ENCODE data around the gene RIF1. TPM values are rescaled to one million over a fixed set of nuclear protein-coding genes. Genes with fewer than 3 reads are reported as not detected.

RIF1 gene
- total and polyA plus RNA-seq, 2 donors = 6.3 to 108 TPM

DNA sequence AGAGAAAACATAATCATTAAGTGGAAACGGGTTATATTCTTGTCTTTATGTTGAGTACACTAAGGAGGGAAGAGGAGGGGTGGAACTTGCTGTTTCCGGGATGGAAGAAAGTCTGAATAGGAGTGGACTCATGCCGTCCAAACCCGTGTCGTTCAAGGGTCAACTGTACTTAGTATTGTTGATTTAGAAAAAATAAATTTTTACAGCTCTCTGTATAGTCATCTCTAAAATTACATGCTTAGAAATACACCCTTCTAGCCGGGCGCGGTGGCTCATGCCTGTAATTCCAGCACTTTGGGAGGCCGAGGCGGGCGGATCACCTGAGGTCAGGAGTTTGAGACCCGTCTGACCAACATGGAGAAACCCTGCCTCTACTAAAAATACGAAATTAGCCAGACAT is 29.4 kb downstream of the RIF1 start:
- no peak overlapping the region for H3K4me3 ChIP-seq (ENCODE audit: low read depth, low read length)
- 94% methylated on average over 13 of the region's 13 CpGs for WGBS
- no peaks in the 10 kb centered on the region for H3K4me1 ChIP-seq (ENCODE audit: insufficient read depth)
- H3K27ac ChIP-seq (ENCODE audit: low read depth) = no peak overlapping the region
- H3K36me3 ChIP-seq (ENCODE audit: insufficient read depth) = peaks cover 2% of the 10 kb centered on the region
- no peak for DNase-seq (ENCODE audit: extremely low spot score)

DNA sequence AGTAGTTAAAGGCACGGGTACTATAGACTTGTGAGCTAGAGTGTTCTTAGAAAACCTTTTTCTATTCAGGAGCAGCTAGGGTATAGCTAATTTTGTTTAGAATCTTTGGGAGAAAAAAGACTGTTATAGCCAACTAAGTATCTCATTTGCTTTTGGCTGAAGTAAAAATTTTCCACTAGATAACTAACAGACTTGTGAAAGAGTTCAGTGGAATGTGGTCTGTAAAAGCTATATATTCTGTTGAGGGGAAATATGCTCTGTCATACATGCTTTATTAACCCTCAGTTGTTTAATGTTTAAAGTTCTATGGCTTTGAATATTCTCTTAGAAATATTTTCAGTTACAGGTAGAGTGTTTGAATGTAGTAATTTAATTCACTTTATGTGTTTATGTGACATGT is 49.7 kb downstream of the RIF1 start:
- no peak for DNase-seq (ENCODE audit: extremely low spot score)
- 75% methylated on average over 1 of the region's 1 CpG for WGBS
- Histone ChIP-seq H3K4me3 (ENCODE audit: low read depth, low read length) (no peak overlapping the region), H3K4me1 (ENCODE audit: insufficient read depth) (no peaks in the 10 kb centered on the region), H3K36me3 (ENCODE audit: insufficient read depth) (peaks cover 4% of the 10 kb centered on the region), H3K27ac (ENCODE audit: low read depth) (no peak overlapping the region)

DNA sequence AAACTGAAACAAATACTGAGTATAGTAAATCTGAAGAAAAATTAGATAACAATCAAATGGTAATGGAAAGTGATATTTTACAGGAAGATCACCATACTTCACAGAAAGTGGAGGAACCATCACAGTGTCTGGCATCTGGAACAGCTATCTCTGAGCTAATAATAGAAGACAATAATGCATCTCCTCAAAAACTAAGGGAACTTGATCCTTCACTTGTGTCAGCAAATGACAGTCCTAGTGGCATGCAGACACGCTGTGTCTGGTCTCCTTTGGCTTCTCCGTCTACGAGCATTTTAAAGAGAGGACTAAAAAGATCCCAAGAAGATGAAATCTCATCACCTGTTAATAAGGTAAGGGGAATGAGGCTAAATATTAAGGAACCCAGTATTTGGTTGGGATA is 56.1 kb downstream of the RIF1 start:
- H3K4me3 ChIP-seq (ENCODE audit: low read depth, low read length) = no peak overlapping the region
- H3K4me1 ChIP-seq (ENCODE audit: insufficient read depth) = no peaks in the 10 kb centered on the region
- peaks cover 8% of the 10 kb centered on the region for H3K36me3 ChIP-seq (ENCODE audit: insufficient read depth)
- DNase-seq (ENCODE audit: extremely low spot score) = no peak
- no peak overlapping the region for H3K27ac ChIP-seq (ENCODE audit: low read depth)
- WGBS = 97% methylated on average over 3 of the region's 3 CpGs

DNA sequence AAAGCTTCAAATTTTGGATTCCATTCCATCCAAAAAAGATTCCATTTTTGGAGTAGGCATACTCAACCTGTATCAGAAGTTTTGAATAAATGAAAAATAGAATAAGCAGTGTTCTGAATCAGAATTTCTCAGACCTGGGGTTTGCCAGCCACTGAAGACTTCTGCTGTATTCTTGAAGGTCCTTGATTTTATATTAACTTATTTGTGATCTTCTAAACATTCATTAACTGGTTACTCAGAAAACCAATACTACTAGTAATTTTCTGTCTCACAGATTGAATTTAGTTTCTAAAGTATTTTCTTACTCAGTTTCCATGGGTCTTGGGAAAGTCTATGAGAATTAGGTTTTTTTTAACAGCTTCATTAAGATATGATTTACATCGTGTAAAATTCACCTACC is 60.9 kb downstream of the RIF1 start:
- Histone ChIP-seq H3K36me3 (ENCODE audit: insufficient read depth) (peaks cover 6% of the 10 kb centered on the region), H3K27ac (ENCODE audit: low read depth) (no peak overlapping the region), H3K4me1 (ENCODE audit: insufficient read depth) (no peaks in the 10 kb centered on the region), H3K4me3 (ENCODE audit: low read depth, low read length) (no peak overlapping the region)
- DNase-seq (ENCODE audit: extremely low spot score) = no peak
- 99% methylated on average over 1 of the region's 1 CpG for WGBS

DNA sequence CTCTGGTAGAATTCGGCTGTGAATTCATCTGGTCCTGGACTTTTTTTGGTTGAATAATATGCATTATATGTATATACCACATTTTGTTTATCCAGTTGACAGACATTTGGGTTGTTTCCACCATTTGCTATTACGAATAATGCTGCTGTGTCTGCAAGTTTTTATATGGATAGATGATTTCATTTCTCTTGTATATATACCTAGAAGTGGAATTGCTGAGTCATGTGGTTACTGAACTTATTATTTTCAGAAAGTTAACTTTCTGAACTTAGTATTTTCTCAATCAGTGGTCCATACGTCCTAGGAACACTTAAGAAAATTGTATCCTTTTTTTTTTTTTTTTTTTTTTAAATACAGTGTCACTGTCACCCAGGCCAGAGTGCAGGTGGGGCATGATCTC is 63.3 kb downstream of the RIF1 start:
- Histone ChIP-seq H3K27ac (ENCODE audit: low read depth) (no peak overlapping the region), H3K36me3 (ENCODE audit: insufficient read depth) (peaks cover 4% of the 10 kb centered on the region), H3K4me3 (ENCODE audit: low read depth, low read length) (no peak overlapping the region), H3K4me1 (ENCODE audit: insufficient read depth) (no peaks in the 10 kb centered on the region)
- no peak for DNase-seq (ENCODE audit: extremely low spot score)
- WGBS = 73% methylated on average over 3 of the region's 3 CpGs

DNA sequence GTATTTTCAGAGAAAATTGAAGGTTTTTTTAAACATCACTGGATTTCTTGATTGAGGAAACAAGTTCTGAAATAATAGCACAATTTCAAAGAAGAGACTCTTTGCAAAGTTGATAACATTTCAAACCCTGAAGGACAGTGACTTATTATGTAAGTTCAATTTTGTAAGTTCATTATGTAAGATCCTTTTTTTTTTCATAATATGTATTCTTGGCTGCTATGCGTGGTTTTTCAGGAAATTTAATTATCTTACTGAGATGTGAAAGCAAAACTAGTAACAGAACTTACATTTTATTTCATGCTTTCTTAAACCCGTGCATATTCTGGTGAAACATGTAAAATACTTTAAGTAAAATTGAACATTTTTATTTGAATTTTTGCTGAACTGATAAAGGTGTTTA is 65.4 kb downstream of the RIF1 start:
- H3K27ac ChIP-seq (ENCODE audit: low read depth) = no peak overlapping the region
- no peak overlapping the region for H3K4me3 ChIP-seq (ENCODE audit: low read depth, low read length)
- H3K36me3 ChIP-seq (ENCODE audit: insufficient read depth) = no peaks in the 10 kb centered on the region
- 83% methylated on average over 2 of the region's 2 CpGs for WGBS
- H3K4me1 ChIP-seq (ENCODE audit: insufficient read depth) = no peaks in the 10 kb centered on the region
- DNase-seq (ENCODE audit: extremely low spot score) = no peak

DNA sequence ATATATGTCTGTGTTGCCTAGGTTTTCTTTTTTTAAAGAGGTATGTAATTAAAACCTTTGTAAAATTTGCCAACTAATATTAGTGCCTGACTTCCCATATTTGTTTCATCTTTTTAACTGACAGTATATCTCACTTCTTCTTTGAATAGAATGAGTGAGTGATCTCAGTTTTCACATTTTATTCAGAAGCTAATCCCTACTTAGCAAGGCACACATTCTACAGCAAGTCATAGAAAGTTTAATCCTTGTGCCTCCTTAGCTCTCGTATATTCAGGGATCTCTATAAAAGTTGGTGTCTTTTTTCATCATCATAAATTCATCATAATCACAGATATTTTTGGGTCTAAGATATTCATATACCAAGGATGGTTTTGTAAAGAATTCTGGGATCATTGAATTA is 66.6 kb downstream of the RIF1 start:
- Histone ChIP-seq H3K4me3 (ENCODE audit: low read depth, low read length) (no peak overlapping the region), H3K4me1 (ENCODE audit: insufficient read depth) (no peaks in the 10 kb centered on the region), H3K36me3 (ENCODE audit: insufficient read depth) (no peaks in the 10 kb centered on the region), H3K27ac (ENCODE audit: low read depth) (no peak overlapping the region)
- WGBS = 86% methylated on average over 1 of the region's 1 CpG
- no peak for DNase-seq (ENCODE audit: extremely low spot score)

DNA sequence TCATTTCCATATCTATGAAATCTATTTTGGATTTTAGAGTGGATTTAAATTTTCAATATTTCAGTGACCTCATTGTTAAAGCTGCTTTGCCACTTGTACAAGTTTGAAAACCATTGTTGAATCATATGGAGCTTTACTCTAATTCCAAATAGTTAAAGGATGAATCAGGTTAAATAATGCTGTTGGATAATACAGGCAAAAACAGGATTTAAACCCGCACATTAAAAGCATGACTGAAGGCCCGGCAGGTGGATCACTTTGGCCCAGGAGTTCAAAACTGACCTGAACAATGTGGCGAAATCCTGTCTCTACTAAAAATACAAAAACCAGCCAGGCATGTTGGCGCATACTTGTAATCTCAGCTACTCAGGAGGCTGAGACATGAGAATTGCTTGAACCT is 68.3 kb downstream of the RIF1 start:
- no peak for DNase-seq (ENCODE audit: extremely low spot score)
- Histone ChIP-seq H3K4me1 (ENCODE audit: insufficient read depth) (no peaks in the 10 kb centered on the region), H3K27ac (ENCODE audit: low read depth) (no peak overlapping the region), H3K4me3 (ENCODE audit: low read depth, low read length) (no peak overlapping the region), H3K36me3 (ENCODE audit: insufficient read depth) (no peaks in the 10 kb centered on the region)
- 96% methylated on average over 4 of the region's 4 CpGs for WGBS

DNA sequence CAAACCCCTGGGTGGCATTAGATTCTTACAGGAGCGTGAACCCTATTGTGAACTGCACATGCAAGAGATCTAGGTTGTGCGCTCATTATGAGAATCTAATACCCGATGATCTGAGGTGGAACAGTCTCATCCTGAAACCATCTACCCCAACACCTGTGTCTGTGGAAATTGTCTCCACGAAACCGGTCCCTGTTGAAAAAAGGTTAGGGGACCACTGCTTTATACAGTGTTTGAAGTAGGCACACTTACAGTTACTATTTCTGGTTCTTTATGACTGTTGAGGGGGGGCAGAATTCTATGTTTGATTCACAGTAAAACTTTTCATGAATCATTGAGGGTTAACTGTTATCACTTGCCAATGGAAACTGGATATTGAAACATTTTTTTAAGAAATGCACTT is 72.0 kb downstream of the RIF1 start:
- WGBS = 97% methylated on average over 5 of the region's 5 CpGs
- Histone ChIP-seq H3K4me3 (ENCODE audit: low read depth, low read length) (no peak overlapping the region), H3K36me3 (ENCODE audit: insufficient read depth) (no peaks in the 10 kb centered on the region), H3K4me1 (ENCODE audit: insufficient read depth) (no peaks in the 10 kb centered on the region), H3K27ac (ENCODE audit: low read depth) (no peak overlapping the region)
- no peak for DNase-seq (ENCODE audit: extremely low spot score)

DNA sequence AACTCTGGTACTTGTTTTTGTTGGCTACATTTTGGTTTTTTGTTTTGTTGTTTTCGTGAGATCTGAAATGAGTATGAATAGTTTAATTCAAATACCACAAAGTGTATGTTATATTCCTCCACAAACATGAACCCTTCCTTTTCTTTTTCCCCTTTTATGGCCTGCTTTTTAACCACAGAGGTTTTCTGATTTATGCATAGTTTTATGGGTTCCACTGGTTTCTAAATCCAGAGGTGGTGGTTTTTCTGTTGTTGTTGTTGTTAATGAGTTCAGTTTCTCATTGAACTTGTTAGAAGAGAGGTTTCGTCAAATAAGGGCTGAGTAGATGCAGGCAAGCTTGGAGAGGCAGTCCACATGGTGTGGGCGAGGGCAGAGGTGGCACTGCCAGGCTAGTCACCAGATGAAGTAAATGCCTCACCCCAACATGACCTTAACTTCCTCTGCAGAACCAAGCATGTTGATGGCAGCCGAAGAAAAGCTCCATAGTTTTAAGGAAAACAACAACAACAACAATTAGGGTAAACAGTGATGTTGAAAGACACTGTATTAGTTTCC is 72.5 kb downstream of the RIF1 start:
- H3K4me3 ChIP-seq (ENCODE audit: low read depth, low read length) = no peak overlapping the region
- H3K36me3 ChIP-seq (ENCODE audit: insufficient read depth) = no peaks in the 10 kb centered on the region
- no peaks in the 10 kb centered on the region for H3K4me1 ChIP-seq (ENCODE audit: insufficient read depth)
- 95% methylated on average over 4 of the region's 4 CpGs for WGBS
- H3K27ac ChIP-seq (ENCODE audit: low read depth) = no peak overlapping the region
- no peak for DNase-seq (ENCODE audit: extremely low spot score)

DNA sequence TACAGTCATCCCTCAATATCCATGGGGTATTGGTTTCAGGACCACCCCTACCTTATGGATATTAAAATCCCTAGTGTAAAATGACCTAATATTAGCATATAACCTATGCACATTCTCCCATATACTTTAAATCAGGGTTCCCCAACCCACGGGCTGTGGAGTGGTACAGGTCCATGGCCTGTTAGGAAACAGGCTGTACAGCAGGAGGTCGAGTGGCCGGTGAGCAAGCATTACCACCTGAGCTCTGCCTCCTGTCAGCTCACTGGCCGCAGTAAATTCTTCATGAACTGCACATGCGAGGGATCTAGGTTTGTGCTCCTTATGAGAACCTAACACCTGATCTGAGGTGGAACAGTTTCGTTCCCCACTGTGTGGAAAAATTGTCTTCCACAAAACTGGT is 73.8 kb downstream of the RIF1 start:
- DNase-seq (ENCODE audit: extremely low spot score) = no peak
- H3K27ac ChIP-seq (ENCODE audit: low read depth) = no peak overlapping the region
- H3K36me3 ChIP-seq (ENCODE audit: insufficient read depth) = no peaks in the 10 kb centered on the region
- no peaks in the 10 kb centered on the region for H3K4me1 ChIP-seq (ENCODE audit: insufficient read depth)
- no peak overlapping the region for H3K4me3 ChIP-seq (ENCODE audit: low read depth, low read length)
- WGBS = 97% methylated on average over 6 of the region's 6 CpGs

DNA sequence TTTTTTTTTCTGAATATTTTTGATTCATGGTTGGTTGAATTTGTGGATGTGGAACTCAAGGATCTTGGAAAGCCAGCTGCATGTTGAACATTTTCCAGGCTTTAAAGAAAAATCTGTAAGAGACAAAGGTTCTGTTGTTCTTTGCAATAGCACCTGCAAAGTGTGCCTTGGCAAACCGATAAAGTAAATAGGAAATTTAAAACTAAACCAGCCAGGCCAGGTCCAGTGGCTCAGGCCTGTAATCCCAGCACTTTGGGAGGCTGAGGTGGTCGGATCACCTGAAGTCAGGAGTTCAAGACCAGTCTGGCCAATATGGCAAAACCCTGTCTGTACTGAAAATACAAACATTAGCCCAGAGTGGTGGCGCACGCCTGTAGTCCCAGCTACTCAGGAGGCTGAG is 74.4 kb downstream of the RIF1 start:
- DNase-seq (ENCODE audit: extremely low spot score) = no peak
- no peaks in the 10 kb centered on the region for H3K36me3 ChIP-seq (ENCODE audit: insufficient read depth)
- no peaks in the 10 kb centered on the region for H3K4me1 ChIP-seq (ENCODE audit: insufficient read depth)
- no peak overlapping the region for H3K27ac ChIP-seq (ENCODE audit: low read depth)
- H3K4me3 ChIP-seq (ENCODE audit: low read depth, low read length) = no peak overlapping the region
- 98% methylated on average over 4 of the region's 4 CpGs for WGBS

DNA sequence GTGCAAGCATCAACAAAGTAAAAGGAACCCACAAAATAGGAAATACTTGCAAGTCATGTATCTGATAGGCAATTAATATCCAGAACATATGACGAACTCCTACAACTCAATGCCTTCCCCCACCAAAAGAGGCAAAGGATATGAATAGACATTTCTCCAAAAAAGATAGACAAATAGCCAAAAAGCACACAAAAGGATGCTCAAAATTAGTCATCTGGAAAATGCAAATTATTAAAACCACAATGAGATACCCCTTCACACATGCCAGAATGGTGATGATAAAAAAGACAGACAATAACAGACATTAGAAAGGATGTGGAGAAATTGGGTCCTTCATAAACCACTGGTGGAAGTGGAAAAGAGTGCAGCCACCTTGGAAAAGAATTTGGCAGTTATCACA is 76.4 kb downstream of the RIF1 start:
- H3K36me3 ChIP-seq (ENCODE audit: insufficient read depth) = no peaks in the 10 kb centered on the region
- no peak overlapping the region for H3K4me3 ChIP-seq (ENCODE audit: low read depth, low read length)
- DNase-seq (ENCODE audit: extremely low spot score) = no peak
- no peak overlapping the region for H3K27ac ChIP-seq (ENCODE audit: low read depth)
- 95% methylated on average over 1 of the region's 1 CpG for WGBS
- no peaks in the 10 kb centered on the region for H3K4me1 ChIP-seq (ENCODE audit: insufficient read depth)

DNA sequence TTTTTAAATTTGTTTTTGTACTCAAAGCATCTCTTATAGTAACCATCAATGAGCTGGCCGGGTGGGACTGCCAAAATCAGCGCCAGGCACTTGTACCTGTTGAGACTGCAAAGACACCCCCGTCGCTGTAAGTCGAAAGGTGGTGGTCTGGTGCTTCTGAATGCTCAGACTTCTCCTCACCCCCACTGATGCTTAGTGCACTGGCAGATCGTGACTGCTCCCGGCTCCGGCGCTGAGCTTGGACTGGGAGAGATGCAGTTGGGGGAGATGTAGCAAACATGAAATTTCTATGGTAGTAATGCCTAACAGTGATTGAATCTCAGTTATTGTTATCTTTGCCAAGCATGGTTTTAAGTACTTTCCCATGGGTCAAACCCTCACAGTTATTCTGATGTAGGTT is 80.6 kb downstream of the RIF1 start:
- WGBS = 95% methylated on average over 9 of the region's 9 CpGs
- H3K36me3 ChIP-seq (ENCODE audit: insufficient read depth) = no peaks in the 10 kb centered on the region
- no peak for DNase-seq (ENCODE audit: extremely low spot score)
- no peak overlapping the region for H3K27ac ChIP-seq (ENCODE audit: low read depth)
- no peaks in the 10 kb centered on the region for H3K4me1 ChIP-seq (ENCODE audit: insufficient read depth)
- H3K4me3 ChIP-seq (ENCODE audit: low read depth, low read length) = no peak overlapping the region

DNA sequence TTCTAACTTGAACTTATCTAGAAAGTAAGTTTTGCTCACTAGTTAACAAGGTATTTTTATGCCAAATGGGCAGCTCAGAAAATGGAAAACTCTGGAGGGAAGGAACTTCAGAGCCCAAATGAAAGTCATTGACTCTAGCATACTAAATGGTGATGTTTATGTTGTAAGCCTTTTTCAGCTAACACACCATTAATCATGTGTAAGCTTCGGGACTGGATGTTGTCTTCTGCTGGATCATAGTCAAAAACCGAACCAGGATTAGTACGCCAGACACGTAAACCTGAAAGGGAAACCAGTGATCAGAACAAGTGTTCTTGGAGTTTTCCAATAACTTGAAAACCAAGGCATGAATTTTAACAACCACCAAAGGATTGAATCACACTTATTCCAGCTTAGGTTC is 81.8 kb downstream of the RIF1 start:
- no peaks in the 10 kb centered on the region for H3K4me1 ChIP-seq (ENCODE audit: insufficient read depth)
- no peaks in the 10 kb centered on the region for H3K36me3 ChIP-seq (ENCODE audit: insufficient read depth)
- 47% methylated on average over 4 of the region's 4 CpGs for WGBS
- no peak overlapping the region for H3K4me3 ChIP-seq (ENCODE audit: low read depth, low read length)
- H3K27ac ChIP-seq (ENCODE audit: low read depth) = no peak overlapping the region
- DNase-seq (ENCODE audit: extremely low spot score) = no peak

Data from urinary bladder (tissue), 4 donors.